Liver (tissue), 9 donors: Measurements from ENCODE around the gene PRKCD. TPM values are rescaled to one million over a fixed set of nuclear protein-coding genes. Genes with fewer than 3 reads are reported as not detected.

ENCODE experiments used
- DNase-seq: peaks from one replicate; pipeline ENCODE4 v3.0.0-alpha.2; 2017; ENCODE audit warnings: low spot score
- H3K27ac ChIP-seq, 2 donors: one replicate each; pipeline ENCODE4 v1.7.0; 2013; ENCODE audit warnings: inconsistent platforms in 2 of 2, low read length in 2 of 2, control low read depth in 1 of 2, low read depth in 1 of 2, mild to moderate bottlenecking in 1 of 2
- H3K27me3 ChIP-seq, 4 donors: one replicate each; pipeline versions ENCODE4 v1.6.1 to v1.7.0; 2013; ENCODE audit warnings: low read length in 3 of 4, inconsistent platforms in 1 of 4, mild to moderate bottlenecking in 1 of 4, moderate library complexity in 1 of 4; ENCODE audit not compliant: control insufficient read depth in 4 of 4, insufficient read depth in 4 of 4
- H3K36me3 ChIP-seq, 4 donors: one replicate each; pipeline versions ENCODE4 v1.6.1 to v1.7.0; 2013; ENCODE audit warnings: low read length in 3 of 4, mild to moderate bottlenecking in 3 of 4, low read depth in 1 of 4, moderate library complexity in 1 of 4; ENCODE audit not compliant: control insufficient read depth in 4 of 4, insufficient read depth in 3 of 4
- H3K4me1 ChIP-seq, 4 donors: one replicate each; pipeline versions ENCODE4 v1.6.1 to v1.7.0; 2013; ENCODE audit warnings: low read length in 3 of 4, mild to moderate bottlenecking in 3 of 4, moderate library complexity in 1 of 4; ENCODE audit not compliant: control insufficient read depth in 4 of 4, insufficient read depth in 4 of 4
- H3K4me3 ChIP-seq, 3 donors: one replicate each; pipeline versions ENCODE4 v1.6.1 to v1.7.0; 2013; ENCODE audit warnings: low read length in 3 of 3, control low read depth in 1 of 3, low read depth in 1 of 3, mild to moderate bottlenecking in 1 of 3
- H3K9ac ChIP-seq, 2 donors: one replicate each; pipeline ENCODE4 v1.7.0; 2013; ENCODE audit warnings: low read length in 2 of 2, mild to moderate bottlenecking in 2 of 2, moderate library complexity in 2 of 2, control low read depth in 1 of 2, low read depth in 1 of 2
- H3K9me3 ChIP-seq, 4 donors: one replicate each; pipeline versions ENCODE4 v1.6.1 to v1.7.0; 2013; ENCODE audit warnings: low read length in 3 of 4; ENCODE audit not compliant: control insufficient read depth in 4 of 4
- ATF3 ChIP-seq: IDR thresholded peaks from 2 replicates; pipeline ENCODE4 v1.6.1; 2016; ENCODE audit warnings: antibody characterized with exemption
- CTCF ChIP-seq: fragments of 150-350 bp; IDR thresholded peaks from 2 replicates; pipeline ENCODE4 v1.5.1; 2017; ENCODE audit warnings: improper control_type of control experiment, low read depth, low read length; ENCODE audit not compliant: missing input control
- EGR1 ChIP-seq, 2 donors: IDR thresholded peaks; 2 replicates each; pipeline ENCODE4 v1.6.1; 2016 to 2018; ENCODE audit warnings: antibody characterized with exemption in 2 of 2, low read depth in 2 of 2
- FOXA1 ChIP-seq: IDR thresholded peaks from 2 replicates; pipeline ENCODE4 v1.6.1; 2016; ENCODE audit warnings: antibody characterized with exemption
- GABPA ChIP-seq, 2 donors: IDR thresholded peaks in 1 of 2; conservative IDR thresholded peaks in 1 of 2; 2 replicates each; pipeline ENCODE4 v1.6.1; 2016; ENCODE audit warnings: antibody characterized with exemption in 2 of 2, mild to moderate bottlenecking in 1 of 2, moderate library complexity in 1 of 2
- HNF4A ChIP-seq, 2 donors: conservative IDR thresholded peaks; 2 replicates each; pipeline ENCODE4 v1.6.1; 2016; ENCODE audit warnings: antibody characterized with exemption in 2 of 2, mild to moderate bottlenecking in 2 of 2
- JUND ChIP-seq, 2 donors: IDR thresholded peaks; 2 replicates each; pipeline ENCODE4 v1.6.1; 2016; ENCODE audit warnings: antibody characterized with exemption in 2 of 2
- MAX ChIP-seq: IDR thresholded peaks from 2 replicates; pipeline ENCODE4 v1.6.1; 2016; ENCODE audit warnings: antibody characterized with exemption
- NR2F2 ChIP-seq: IDR thresholded peaks from 2 replicates; pipeline ENCODE4 v1.6.1; 2016; ENCODE audit warnings: antibody characterized with exemption
- RXRA ChIP-seq, 2 donors: IDR thresholded peaks; 2 replicates each; pipeline ENCODE4 v1.6.1; 2017 to 2018; ENCODE audit warnings: antibody characterized with exemption in 2 of 2, mild to moderate bottlenecking in 1 of 2
- SP1 ChIP-seq: IDR thresholded peaks from 2 replicates; pipeline ENCODE4 v1.6.1; 2018; ENCODE audit warnings: antibody characterized with exemption, mild to moderate bottlenecking
- YY1 ChIP-seq: IDR thresholded peaks from 2 replicates; pipeline ENCODE4 v1.6.1; 2016; ENCODE audit warnings: antibody characterized with exemption, mild to moderate bottlenecking
- ZBTB33 ChIP-seq: IDR thresholded peaks from 2 replicates; pipeline ENCODE4 v1.6.1; 2016; ENCODE audit warnings: antibody characterized with exemption
- WGBS: extraction: QIAGEN DNeasy Blood & Tissue Kit; methylation state at CpG from one replicate; pipeline ENCODE4 v1.1.7; 2013; 5-methylcytosine and 5-hydroxymethylcytosine counted together
- polyA plus RNA-seq, 2 donors: library from polyadenylated mRNA; stranded (reverse) in 1 of 2; unstranded in 1 of 2; fragments of 200-250 nt in 1 of 2; fragments of >200 nt in 1 of 2; fragmentation: Nextera tagmentation in 1 of 2; extraction: Ambion mirVana in 1 of 2; gene quantifications; one replicate each; pipeline versions ENCODE4 v1.2.1 to v1.2.3, GENCODE V29; 2013 to 2015
- total RNA-seq, 2 donors: library from RNA; depleted of rRNA; stranded (reverse); fragments of >200 nt; gene quantifications; one replicate each; pipeline ENCODE4 v1.2.3, GENCODE V29; 2014
- donor health status: healthy.
- donor health status: healthy.
- donor health status: healthy.
- donor health status: healthy.
- donor health status: healthy.

PRKCD gene
- total and polyA plus RNA-seq, 4 donors, result 3.1 to 7.3 (median 3.4) TPM

GRCh38 chr3:53151870-53152660 is 8.9 kb upstream of the PRKCD start:
- 85% methylated on average over 20 of the region's 20 CpGs for WGBS
- H3K4me3 ChIP-seq, result no peak overlapping the region
- no peak for DNase-seq
- peaks cover 12 to 39% (median 26%) of the 10 kb centered on the region in 4 donors for H3K4me1 ChIP-seq
- no peak overlapping the region for H3K27ac ChIP-seq
- TF ChIP-seq CTCF, result no peak
- TF ChIP-seq SP1, result no peak
- no peak for TF ChIP-seq YY1
- no peak for TF ChIP-seq ZBTB33
- no peak for TF ChIP-seq MAX
- TF ChIP-seq RXRA (IDR thresholded peaks at IDR 0.05), result no peak
- TF ChIP-seq EGR1 (IDR thresholded peaks at IDR 0.05; ENCODE audit: low read depth in 2 of 2), result no peak
- TF ChIP-seq HNF4A (conservative IDR thresholded peaks at IDR 0.05), result no peak
- no peak for TF ChIP-seq FOXA1
- no peaks in the 10 kb centered on the region for H3K27me3 ChIP-seq
- no peaks in the 10 kb centered on the region for H3K9me3 ChIP-seq
- H3K36me3 ChIP-seq, result no peaks in the 10 kb centered on the region
- H3K9ac ChIP-seq, result no peak overlapping the region

- H3K36me3 ChIP-seq, result no peaks in the 10 kb centered on the region
- no peaks in the 10 kb centered on the region for H3K9me3 ChIP-seq
- WGBS, result 83% methylated on average over 3 of the region's 3 CpGs
- TF ChIP-seq JUND (IDR thresholded peaks at IDR 0.05), result no peak
- no peak for TF ChIP-seq YY1
- TF ChIP-seq NR2F2, result no peak
- TF ChIP-seq RXRA (IDR thresholded peaks at IDR 0.05), result no peak
- TF ChIP-seq SP1, result no peak
- TF ChIP-seq EGR1 (IDR thresholded peaks at IDR 0.05; ENCODE audit: low read depth in 2 of 2), result no peak
- no peak for TF ChIP-seq ATF3
- TF ChIP-seq HNF4A (conservative IDR thresholded peaks at IDR 0.05), result no peak
- TF ChIP-seq GABPA (IDR thresholded peaks at IDR 0.05 in 1 of 2, conservative IDR thresholded peaks at IDR 0.05 in 1 of 2), result no peak
- H3K27me3 ChIP-seq, result no peaks in the 10 kb centered on the region
- no peak overlapping the region for H3K9ac ChIP-seq
- DNase-seq, result no peak
- H3K27ac ChIP-seq, result no peak overlapping the region
- H3K4me3 ChIP-seq, result no peak overlapping the region
- H3K4me1 ChIP-seq, result peaks cover 12 to 41% (median 26%) of the 10 kb centered on the region in 4 donors
Measured at GRCh38 chr3:53153264-53153823, 7.7 kb upstream of the PRKCD start.
